T1000 (cell line): ENCODE data around the gene PSMA5.

Experiments
- DNase-seq: peaks from one replicate; lab custom pipeline; 2025; ENCODE audit warnings: mixed read lengths; lab: John Stamatoyannopoulos, UW

The PSMA5 gene

GRCh38 chr1:109369167-109369746 is 57.0 kb downstream of the PSMA5 start:
- no peak for DNase-seq

GRCh38 chr1:109368464-109368863 is 57.8 kb downstream of the PSMA5 start:
- DNase-seq, result no peak

- no peak for DNase-seq
Observed at GRCh38 chr1:109367626-109368025, 58.6 kb downstream of the PSMA5 start.

- no peak for DNase-seq
Observed at GRCh38 chr1:109365642-109366204, 60.5 kb downstream of the PSMA5 start.

GRCh38 chr1:109361649-109362048 is 64.6 kb downstream of the PSMA5 start:
- DNase-seq, result no peak

- no peak for DNase-seq
Observed at GRCh38 chr1:109361069-109361468, 65.2 kb downstream of the PSMA5 start.

- no peak for DNase-seq
Observed at GRCh38 chr1:109357616-109358015, 68.6 kb downstream of the PSMA5 start.

GRCh38 chr1:109356915-109357314 is 69.3 kb downstream of the PSMA5 start:
- no peak for DNase-seq

GRCh38 chr1:109356505-109356904 is 69.7 kb downstream of the PSMA5 start:
- DNase-seq, result no peak

- DNase-seq, result no peak
Observed at GRCh38 chr1:109354929-109355328, 71.3 kb downstream of the PSMA5 start.

- DNase-seq, result no peak
Observed at GRCh38 chr1:109351457-109351856, 74.8 kb downstream of the PSMA5 start.

- DNase-seq, result no peak
Observed at GRCh38 chr1:109350655-109351054, 75.6 kb downstream of the PSMA5 start.

- DNase-seq, result no peak
Observed at GRCh38 chr1:109350182-109350581, 76.1 kb downstream of the PSMA5 start.
